Measurements from ENCODE around the gene DPP10. TPM values are rescaled to one million over a fixed set of nuclear protein-coding genes. Genes with fewer than 3 reads are reported as not detected.

The DPP10 gene
- total and polyA plus RNA-seq, 2 of the 13 experiments (the other 11 are each of a cell fraction or from before 2014, with no cell fraction given) = 0.95 to 1.7 TPM

DNA sequence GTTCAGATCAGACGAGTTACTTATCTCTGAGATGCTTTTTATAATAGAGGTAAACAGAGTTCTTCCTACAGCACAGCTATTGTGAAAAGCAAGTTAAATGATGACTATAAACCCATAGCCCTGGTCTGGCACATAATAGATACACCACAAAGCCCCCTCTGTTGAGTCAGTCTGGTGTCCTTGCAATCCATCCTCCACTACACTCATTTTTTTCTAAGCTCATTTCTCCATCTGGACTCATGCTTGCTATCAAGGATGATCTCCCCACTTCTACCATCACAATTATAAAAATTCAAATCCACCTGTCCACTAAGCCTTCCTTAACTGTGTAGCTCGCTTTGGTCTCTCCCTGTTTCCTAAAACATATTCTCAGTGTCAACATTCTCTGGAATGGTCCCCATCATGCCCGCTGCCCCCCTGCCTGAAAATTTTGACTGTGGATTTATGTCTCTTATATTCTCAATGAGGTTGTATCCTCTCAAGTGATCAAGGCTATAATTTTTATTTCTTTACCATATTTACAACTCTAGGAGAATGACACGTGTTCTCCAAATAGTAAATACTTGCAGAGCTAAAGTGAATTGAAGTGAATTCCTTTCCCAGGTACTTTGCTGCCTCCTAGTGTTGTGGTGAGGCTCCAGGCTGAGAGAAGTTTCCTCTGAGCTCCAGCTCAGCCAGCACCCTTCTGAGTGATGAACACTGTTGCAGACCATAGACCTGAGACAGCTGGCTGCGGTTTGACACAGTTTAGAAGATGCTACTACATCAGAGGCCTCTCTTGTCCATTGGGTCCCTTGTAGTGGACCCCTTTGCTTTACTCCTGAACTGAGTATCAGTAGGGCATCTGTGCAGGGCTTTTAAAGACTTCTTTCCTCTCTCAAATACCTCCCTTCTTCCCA is 108.7 kb downstream of the DPP10 start (continued):
- TF ChIP-seq CTCF (CRISPR knock-in tag; IDR thresholded peaks at IDR 0.05) = peak; percentile 95
- no peak for TF ChIP-seq ASH2L (IDR thresholded peaks at IDR 0.05; ENCODE audit: insufficient read length, low read depth, low read length)
- no peak for TF ChIP-seq ZNF441 (CRISPR knock-in tag; IDR thresholded peaks at IDR 0.05; ENCODE audit: borderline replicate concordance)
- TF ChIP-seq SETDB1 (CRISPR knock-in tag; IDR thresholded peaks at IDR 0.05; ENCODE audit: borderline replicate concordance) = no peak
- no peak for TF ChIP-seq ZKSCAN1 (IDR thresholded peaks at IDR 0.05; ENCODE audit: low read length)
- 0 out of 2 replicates have a peak, but pooled peaks have one; percentile 28 for TF ChIP-seq FOXJ3 (CRISPR knock-in tag; IDR thresholded peaks at IDR 0.05; ENCODE audit: borderline replicate concordance)
- TF ChIP-seq SIN3A (IDR thresholded peaks at IDR 0.05; ENCODE audit: borderline replicate concordance, low read depth, low read length) = no peak
- no peak for TF ChIP-seq ZNF235 (CRISPR knock-in tag; IDR thresholded peaks at IDR 0.05; ENCODE audit: borderline replicate concordance)
- TF ChIP-seq, protein P1, sequence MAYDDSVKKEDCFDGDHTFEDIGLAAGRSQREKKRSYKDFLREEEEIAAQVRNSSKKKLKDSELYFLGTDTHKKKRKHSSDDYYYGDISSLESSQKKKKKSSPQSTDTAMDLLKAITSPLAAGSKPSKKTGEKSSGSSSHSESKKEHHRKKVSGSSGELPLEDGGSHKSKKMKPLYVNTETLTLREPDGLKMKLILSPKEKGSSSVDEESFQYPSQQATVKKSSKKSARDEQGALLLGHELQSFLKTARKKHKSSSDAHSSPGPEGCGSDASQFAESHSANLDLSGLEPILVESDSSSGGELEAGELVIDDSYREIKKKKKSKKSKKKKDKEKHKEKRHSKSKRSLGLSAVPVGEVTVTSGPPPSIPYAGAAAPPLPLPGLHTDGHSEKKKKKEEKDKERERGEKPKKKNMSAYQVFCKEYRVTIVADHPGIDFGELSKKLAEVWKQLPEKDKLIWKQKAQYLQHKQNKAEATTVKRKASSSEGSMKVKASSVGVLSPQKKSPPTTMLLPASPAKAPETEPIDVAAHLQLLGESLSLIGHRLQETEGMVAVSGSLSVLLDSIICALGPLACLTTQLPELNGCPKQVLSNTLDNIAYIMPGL (CRISPR knock-in tag; IDR thresholded peaks at IDR 0.05; ENCODE audit: borderline replicate concordance in 1 of 2, low read depth in 1 of 2) = peak in 1 of 2 experiments; percentile 48; a peak in 1 of 4 replicates
- TF ChIP-seq ZNF614 (CRISPR knock-in tag; IDR thresholded peaks at IDR 0.05; ENCODE audit: borderline replicate concordance) = 0 out of 2 replicates have a peak, but pooled peaks have one; percentile 38
- TF ChIP-seq, protein P2, sequence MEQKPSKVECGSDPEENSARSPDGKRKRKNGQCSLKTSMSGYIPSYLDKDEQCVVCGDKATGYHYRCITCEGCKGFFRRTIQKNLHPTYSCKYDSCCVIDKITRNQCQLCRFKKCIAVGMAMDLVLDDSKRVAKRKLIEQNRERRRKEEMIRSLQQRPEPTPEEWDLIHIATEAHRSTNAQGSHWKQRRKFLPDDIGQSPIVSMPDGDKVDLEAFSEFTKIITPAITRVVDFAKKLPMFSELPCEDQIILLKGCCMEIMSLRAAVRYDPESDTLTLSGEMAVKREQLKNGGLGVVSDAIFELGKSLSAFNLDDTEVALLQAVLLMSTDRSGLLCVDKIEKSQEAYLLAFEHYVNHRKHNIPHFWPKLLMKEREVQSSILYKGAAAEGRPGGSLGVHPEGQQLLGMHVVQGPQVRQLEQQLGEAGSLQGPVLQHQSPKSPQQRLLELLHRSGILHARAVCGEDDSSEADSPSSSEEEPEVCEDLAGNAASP (CRISPR knock-in tag; IDR thresholded peaks at IDR 0.05; ENCODE audit: borderline replicate concordance) = 0 out of 2 replicates have a peak, but pooled peaks have one; percentile 10
- peak; percentile 35; the same call in 1 of the 2 replicates for TF ChIP-seq HDAC1 (CRISPR knock-in tag; IDR thresholded peaks at IDR 0.05)
- TF ChIP-seq PPARG (CRISPR knock-in tag; conservative IDR thresholded peaks at IDR 0.05) = 0 out of 2 replicates have a peak, but pooled peaks have one; percentile 37
- TF ChIP-seq ZNF616 (CRISPR knock-in tag; IDR thresholded peaks at IDR 0.05; ENCODE audit: low read depth) = no peak
- TF ChIP-seq ELF1 (CRISPR knock-in tag; IDR thresholded peaks at IDR 0.05) = peak; percentile 28; the same call in 1 of the 2 replicates
- 0 out of 2 replicates have a peak, but pooled peaks have one; percentile 44 for TF ChIP-seq WIZ (CRISPR knock-in tag; IDR thresholded peaks at IDR 0.05)
- peak; percentile 66; the same call in 1 of the 2 replicates for TF ChIP-seq TOPORS (CRISPR knock-in tag; IDR thresholded peaks at IDR 0.05)

All from HepG2 (cell line).